ENCODE measurements around the gene OR10A3.

OR10A3 gene

GRCh38 chr11:7890417-7891172, 50.9 kb downstream of the OR10A3 start:
- DNase-seq (ENCODE audit: extremely low spot score), result no peak
- no peak for TF ChIP-seq CTCF (IDR thresholded peaks at IDR 0.05; ENCODE audit: control extremely low read depth, extremely low read depth, low read depth, missing control alignments)
- POLR2A ChIA-PET, result no interaction called here
- CTCF ChIA-PET, result interaction anchor here (1.0 to 7.0 kb wide), 5 partner anchors 20 to 209 kb away, joined by 3 to 72 read pairs (median 12); partner anchors contain the start of gene EIF3F

GRCh38 chr11:7889985-7890384, 51.5 kb downstream of the OR10A3 start:
- no peak for TF ChIP-seq CTCF (IDR thresholded peaks at IDR 0.05; ENCODE audit: control extremely low read depth, extremely low read depth, low read depth, missing control alignments)
- peak; percentile 24 for DNase-seq (ENCODE audit: extremely low spot score)
- ChIA-PET CTCF (interaction anchor here (1.0 to 7.0 kb wide), 3 partner anchors 21 to 209 kb away, joined by 3 to 72 read pairs (median 4); partner anchors contain the start of gene EIF3F), POLR2A (no interaction called here)
